AG09309 (cell line): Measurements from ENCODE around the gene STIM2.

Source experiments
- DNase-seq: peaks from one replicate; pipeline ENCODE4 v3.0.0-alpha.2; 2010; ENCODE audit warnings: low read depth
- H3K4me3 ChIP-seq: 2 replicates; pipeline ENCODE4 v1.5.1; 2011; ENCODE audit warnings: mild to moderate bottlenecking, low read depth, low read length, moderate library complexity; ENCODE audit not compliant: control insufficient read depth
- TF ChIP-seq, protein P1 (sequence below): IDR thresholded peaks from 2 replicates; pipeline ENCODE4 v1.5.1; 2011; ENCODE audit warnings: mild to moderate bottlenecking, low read depth, low read length, inconsistent platforms; ENCODE audit not compliant: insufficient read depth, control insufficient read depth; ENCODE audit errors: missing control alignments

Gene STIM2

DNA sequence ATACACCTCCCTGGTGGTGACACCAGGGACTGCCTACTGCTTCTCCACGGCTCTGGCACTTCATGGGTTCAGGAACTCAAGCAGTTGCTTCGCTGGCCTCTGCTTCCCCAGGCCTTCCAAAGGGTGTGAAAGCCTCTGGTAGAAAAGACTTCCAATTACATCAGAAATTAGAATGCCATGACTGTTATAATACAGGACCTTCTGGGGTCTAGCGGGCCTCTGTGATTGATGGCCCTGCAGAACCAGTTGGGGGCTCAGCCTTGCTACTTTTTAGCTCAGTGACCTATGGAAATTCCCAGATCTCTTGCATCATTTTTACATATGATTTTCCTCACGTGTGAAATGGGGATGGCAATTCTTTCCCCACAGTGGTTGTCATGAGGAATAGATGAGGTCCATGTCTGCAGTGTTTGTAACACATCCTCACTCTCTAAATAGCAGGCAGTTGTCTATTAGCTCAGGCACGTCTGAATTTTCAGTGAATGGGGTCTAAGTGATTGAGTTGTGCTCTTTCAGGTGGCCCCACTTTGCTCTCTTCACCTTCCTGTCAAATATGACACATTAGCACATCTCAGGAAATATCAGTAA lies 198.3 kb downstream of the STIM2 start:
- DNase-seq, result no peak
- TF ChIP-seq, protein P1, sequence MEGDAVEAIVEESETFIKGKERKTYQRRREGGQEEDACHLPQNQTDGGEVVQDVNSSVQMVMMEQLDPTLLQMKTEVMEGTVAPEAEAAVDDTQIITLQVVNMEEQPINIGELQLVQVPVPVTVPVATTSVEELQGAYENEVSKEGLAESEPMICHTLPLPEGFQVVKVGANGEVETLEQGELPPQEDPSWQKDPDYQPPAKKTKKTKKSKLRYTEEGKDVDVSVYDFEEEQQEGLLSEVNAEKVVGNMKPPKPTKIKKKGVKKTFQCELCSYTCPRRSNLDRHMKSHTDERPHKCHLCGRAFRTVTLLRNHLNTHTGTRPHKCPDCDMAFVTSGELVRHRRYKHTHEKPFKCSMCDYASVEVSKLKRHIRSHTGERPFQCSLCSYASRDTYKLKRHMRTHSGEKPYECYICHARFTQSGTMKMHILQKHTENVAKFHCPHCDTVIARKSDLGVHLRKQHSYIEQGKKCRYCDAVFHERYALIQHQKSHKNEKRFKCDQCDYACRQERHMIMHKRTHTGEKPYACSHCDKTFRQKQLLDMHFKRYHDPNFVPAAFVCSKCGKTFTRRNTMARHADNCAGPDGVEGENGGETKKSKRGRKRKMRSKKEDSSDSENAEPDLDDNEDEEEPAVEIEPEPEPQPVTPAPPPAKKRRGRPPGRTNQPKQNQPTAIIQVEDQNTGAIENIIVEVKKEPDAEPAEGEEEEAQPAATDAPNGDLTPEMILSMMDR, result no peak
- H3K4me3 ChIP-seq, result no peak overlapping the region

DNA sequence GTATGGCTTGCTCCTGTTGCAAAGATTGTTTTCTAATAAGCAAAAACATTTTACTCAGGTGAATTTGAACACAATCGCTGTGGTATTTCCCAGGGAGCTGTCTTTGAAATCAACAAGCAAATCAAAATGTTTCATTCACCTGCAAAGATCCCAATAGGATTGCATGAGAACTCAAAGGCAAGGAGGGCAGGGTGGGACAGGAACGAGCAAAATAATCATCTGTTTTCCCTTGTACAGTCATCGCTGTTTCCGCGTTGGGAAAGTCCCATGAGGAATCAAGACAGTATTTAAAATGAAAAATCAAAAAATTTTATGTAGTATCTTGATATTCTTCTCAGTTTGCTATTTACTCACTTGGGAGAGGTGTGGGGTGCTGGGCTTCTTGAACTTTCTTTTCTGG lies 198.8 kb downstream of the STIM2 start:
- DNase-seq, result no peak
- TF ChIP-seq, protein P1, result no peak
- H3K4me3 ChIP-seq, result no peak overlapping the region

DNA sequence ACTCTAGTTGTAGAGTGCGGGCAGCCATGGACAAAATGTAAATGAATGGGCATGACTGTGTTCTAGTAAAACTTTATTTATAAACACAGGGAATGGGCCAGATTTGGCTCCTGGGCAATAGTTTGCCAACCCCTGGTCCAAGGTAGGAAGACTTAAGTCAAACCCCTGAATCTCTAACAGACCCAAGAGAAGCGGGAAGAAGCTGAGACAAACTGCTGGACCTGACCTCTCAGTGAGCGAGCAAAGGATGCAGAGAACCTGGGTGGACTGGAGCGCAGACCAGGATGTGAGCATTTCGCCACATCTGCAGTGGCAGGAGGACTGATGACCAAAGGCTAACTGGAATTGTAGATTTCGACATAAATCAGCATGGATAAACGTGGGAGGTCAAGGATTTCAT lies 201.6 kb downstream of the STIM2 start:
- TF ChIP-seq, protein P1, result no peak

DNA sequence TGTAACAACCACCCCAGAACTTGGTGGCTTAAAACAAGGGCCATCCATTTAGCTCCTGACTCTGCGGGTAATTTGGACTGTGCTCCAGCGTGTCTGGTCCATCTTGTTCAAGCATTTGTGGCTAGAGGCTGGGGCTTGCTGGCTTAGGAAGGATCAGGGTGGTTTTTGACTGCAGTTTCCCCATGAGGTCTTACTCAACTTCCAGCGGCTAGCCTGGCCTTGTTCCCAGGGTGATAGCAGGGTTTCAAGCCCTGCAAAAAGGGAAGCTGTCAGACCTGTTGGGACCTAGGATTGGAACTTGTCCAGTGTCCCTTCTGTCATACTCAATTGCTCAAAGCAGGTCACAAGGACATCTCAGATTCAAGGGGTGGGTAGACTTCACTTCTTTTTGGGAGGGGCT lies 205.9 kb downstream of the STIM2 start:
- H3K4me3 ChIP-seq, result no peak overlapping the region
- DNase-seq, result no peak
- TF ChIP-seq, protein P1, result no peak

More for the DNA sequence above, 201.6 kb downstream of the STIM2 start:
- no peak overlapping the region for H3K4me3 ChIP-seq
- no peak for DNase-seq

DNA sequence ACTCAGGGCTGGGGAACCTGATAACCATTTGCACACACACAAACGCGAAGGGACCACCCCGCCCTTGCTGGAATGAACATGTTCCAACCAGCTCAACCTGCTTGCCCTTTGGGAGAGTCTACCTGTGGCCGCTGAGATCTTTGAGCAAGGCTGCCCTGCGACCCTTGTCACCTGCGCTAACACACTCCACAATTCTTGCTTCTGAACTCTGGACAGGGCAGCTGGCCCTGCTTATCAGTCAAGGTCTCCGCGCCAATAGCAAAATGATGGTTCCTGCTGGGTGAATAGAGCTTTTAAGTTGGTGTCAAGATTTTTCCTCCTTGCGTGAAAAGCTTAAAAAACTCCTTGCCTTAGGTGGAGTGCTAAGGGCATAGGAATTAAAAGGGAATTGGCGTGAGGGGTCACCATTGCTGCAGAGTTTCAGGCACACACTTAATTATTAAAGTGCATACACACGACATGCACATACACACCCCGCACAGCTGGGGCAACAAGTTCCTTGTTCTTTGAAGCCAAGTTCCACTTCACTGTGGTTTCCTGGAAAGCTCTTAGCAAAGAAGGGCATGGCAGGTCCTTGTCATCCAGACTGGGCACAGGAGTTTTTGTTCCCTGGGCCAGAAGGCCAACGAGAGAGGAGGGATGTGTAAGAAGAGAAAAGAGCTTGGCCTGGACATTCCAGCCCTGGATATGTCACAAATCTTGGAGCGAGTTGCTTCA lies 207.7 kb downstream of the STIM2 start:
- TF ChIP-seq, protein P1, result no peak
- DNase-seq, result no peak
- H3K4me3 ChIP-seq, result no peak overlapping the region
